Pancreas (tissue), 10 donors: ENCODE results near the gene CUL3. TPM values are rescaled to one million over a fixed set of nuclear protein-coding genes. Genes with fewer than 3 reads are reported as not detected.
A peak's percentile ranks its signal among the peaks of the same experiment; 100 is the strongest.
"Not testable (repeated sequence)": the region's sequence is repeated elsewhere in the genome, so short reads cannot be mapped to it uniquely, and the experiment has no call there.

Experiments
- ATAC-seq, 4 donors: fragments of 200-7000 bp; cut with Tn5 transposase; one replicate each; pipeline versions ENCODE4 v1.8.0 to v1.9.1; 2020; ENCODE audit warnings: mild to moderate bottlenecking in 4 of 4, moderate library complexity in 4 of 4
- DNase-seq, 6 donors: peaks; one replicate each; pipeline ENCODE4 v3.0.0-alpha.2; 2020
- FAIRE-seq: peaks from 2 replicates; lab custom pipeline; 2012; peaks lifted over from hg19 to GRCh38; lab: Jason Lieb, UNC
- H3K27ac ChIP-seq, 4 donors: fragments of 200-600 bp; sonication (generic); 1 replicate in 3 of 4; 2 replicates in 1 of 4; pipeline versions ENCODE4 v1.5.0 to v1.8.0; 2020
- H3K27me3 ChIP-seq, 4 donors: fragments of 200-600 bp; one replicate each; pipeline ENCODE4 v1.8.0; 2021
- H3K36me3 ChIP-seq, 3 donors: fragments of 200-600 bp; sonication (generic) in 1 of 3; one replicate each; pipeline versions ENCODE4 v1.5.0 to v1.8.0; 2020 to 2021
- H3K4me1 ChIP-seq, 3 donors: fragments of 200-600 bp; one replicate each; pipeline ENCODE4 v1.8.0; 2021
- H3K4me3 ChIP-seq, 4 donors: fragments of 200-600 bp; sonication (generic) in 2 of 4; one replicate each; pipeline versions ENCODE4 v1.5.0 to v1.8.0; 2020 to 2021
- H3K9me3 ChIP-seq, 4 donors: fragments of 200-600 bp; one replicate each; pipeline ENCODE4 v1.8.0; 2021
- CTCF ChIP-seq, 4 donors: fragments of 200-600 bp; sonication (generic) in 3 of 4; IDR thresholded peaks; one replicate each; pipeline versions ENCODE4 v1.5.0 to v1.8.0; 2021; ENCODE audit warnings: antibody characterized with exemption in 4 of 4
- WGBS, 2 donors: extraction: QIAGEN DNeasy Blood & Tissue Kit; methylation state at CpG; one replicate each; pipeline ENCODE4 v1.1.7; 2013; 5-methylcytosine and 5-hydroxymethylcytosine counted together
- intact Hi-C, 3 donors: fragments of 100-400 bp; cut with DNase I; formaldehyde crosslinking; loops; one replicate each; pipeline versions ENCODE4 v1.11.1 to v1.14.2; 2022
- polyA plus RNA-seq, 2 donors: library from polyadenylated mRNA; stranded (reverse); fragments of 200-250 nt; gene quantifications; one replicate each; pipeline ENCODE4 v1.2.3, GENCODE V29; 2013
- total RNA-seq, 6 donors: library from RNA; stranded (reverse); fragmentation: NEBNext Ultra II Directional in 4 of 6; extraction: Animal tissue kit (Norgen Biotek cat#: 25700) in 4 of 6; gene quantifications; one replicate each; pipeline versions ENCODE4 v1.2.1 to v1.2.4, GENCODE V29; 2021 to 2023
- donor health status: healthy with polysubstance abuse.
- donor health status: DM: no; HTN: no; CAD: no; lungs with moderate emphysema.
- donor health status: DM: no; HTN: no; CAD: no.
- donor health status: control.
- donor health status: control.
- donor health status: Bipolar disorder and iron deficiency.
- donor health status: DM: yes; HTN: yes; CAD: no.
- donor health status: DM: no; HTN: no; CAD: no.
- donor health status: DM: no; HTN: no; CAD: no.
- donor health status: DM: yes; HTN: yes; CAD: no.

CUL3 gene
- total and polyA plus RNA-seq, 8 donors = 32.2 to 49.5 (median 37.6) TPM

DNA sequence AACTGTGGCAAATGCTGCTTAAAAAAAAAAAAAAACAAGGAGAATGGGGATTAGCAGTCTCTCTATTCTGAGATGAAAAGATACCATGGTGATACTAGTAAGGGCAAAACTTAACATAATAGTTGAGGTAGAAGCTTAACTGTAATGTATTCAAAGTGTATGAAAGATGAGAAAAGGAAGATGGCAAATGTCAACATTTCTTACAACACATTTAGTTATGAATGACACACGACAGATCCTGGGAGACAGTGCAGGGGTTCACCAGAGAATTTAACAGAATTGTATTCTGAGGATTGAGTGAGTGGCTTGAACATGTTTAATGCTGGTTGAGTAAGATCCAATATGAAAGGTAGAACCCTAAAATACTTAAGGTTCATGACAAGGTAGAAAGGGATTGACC, 52.7 kb downstream of the CUL3 start:
- FAIRE-seq (no peak), DNase-seq (no peak), ATAC-seq (no peak)
- no peaks in the 10 kb centered on the region for H3K36me3 ChIP-seq
- H3K9me3 ChIP-seq = no peaks in the 10 kb centered on the region
- no peak for TF ChIP-seq CTCF (IDR thresholded peaks at IDR 0.05)
- WGBS, 2 donors = 100% methylated on average over 1 of the region's 1 CpG
- no peak overlapping the region for H3K27ac ChIP-seq
- peaks cover 0 to 4% (median 0%) of the 10 kb centered on the region in 3 donors for H3K4me1 ChIP-seq
- H3K4me3 ChIP-seq = no peak overlapping the region
- intact Hi-C loops = no loop called here
- no peaks in the 10 kb centered on the region for H3K27me3 ChIP-seq

GRCh38 chr2:224528171-224528570, 57.0 kb downstream of the CUL3 start:
- no peak for FAIRE-seq

GRCh38 chr2:224525774-224526173, 59.4 kb downstream of the CUL3 start:
- Histone ChIP-seq H3K27me3 (no peaks in the 10 kb centered on the region), H3K9me3 (no peaks in the 10 kb centered on the region), H3K36me3 (no peaks in the 10 kb centered on the region), H3K4me3 (no peak overlapping the region), H3K4me1 (peaks cover 4 to 16% (median 16%) of the 10 kb centered on the region in 3 donors), H3K27ac (no peak overlapping the region)
- ATAC-seq = no peak
- WGBS, 2 donors = 36 to 45% methylated on average over 1 of the region's 1 CpG
- no peak for TF ChIP-seq CTCF (IDR thresholded peaks at IDR 0.05)
- intact Hi-C loops = no loop called here
- FAIRE-seq = no peak
- DNase-seq = no peak

More at GRCh38 chr2:224528171-224528570, 57.0 kb downstream of the CUL3 start:
- H3K4me3 ChIP-seq = no peak overlapping the region
- H3K27ac ChIP-seq = no peak overlapping the region
- 60 to 92% methylated on average over 3 of the region's 3 CpGs for WGBS, 2 donors
- no peaks in the 10 kb centered on the region for H3K9me3 ChIP-seq
- no peak for DNase-seq
- peaks cover 4 to 16% (median 10%) of the 10 kb centered on the region in 3 donors for H3K4me1 ChIP-seq
- no peaks in the 10 kb centered on the region for H3K27me3 ChIP-seq
- intact Hi-C loops = no loop called here
- ATAC-seq = no peak
- H3K36me3 ChIP-seq = no peaks in the 10 kb centered on the region
- TF ChIP-seq CTCF (IDR thresholded peaks at IDR 0.05) = no peak

- no peak for DNase-seq
- Histone ChIP-seq H3K27me3 (no peaks in the 10 kb centered on the region), H3K9me3 (no peaks in the 10 kb centered on the region), H3K4me3 (no peak overlapping the region), H3K4me1 (peaks cover 4 to 22% (median 22%) of the 10 kb centered on the region in 3 donors), H3K36me3 (no peaks in the 10 kb centered on the region), H3K27ac (no peak overlapping the region)
- no peak for TF ChIP-seq CTCF (IDR thresholded peaks at IDR 0.05)
- FAIRE-seq = no peak
- ATAC-seq = no peak
- intact Hi-C loops = no loop called here
- WGBS, 2 donors = 87 to 90% methylated on average over 2 of the region's 2 CpGs
Measured at GRCh38 chr2:224524657-224525056, 60.5 kb downstream of the CUL3 start.

- H3K4me3 ChIP-seq = no peak overlapping the region
- WGBS, 2 donors = 91 to 92% methylated on average over 6 of the region's 6 CpGs
- H3K9me3 ChIP-seq = no peaks in the 10 kb centered on the region
- FAIRE-seq (no peak), ATAC-seq (peak in 2 of 4 donors; percentile 13 to 41), DNase-seq (no peak)
- intact Hi-C loops = no loop called here
- TF ChIP-seq CTCF (IDR thresholded peaks at IDR 0.05) = no peak
- no peak overlapping the region for H3K27ac ChIP-seq
- H3K36me3 ChIP-seq = no peaks in the 10 kb centered on the region
- no peaks in the 10 kb centered on the region for H3K27me3 ChIP-seq
- peaks cover 4 to 22% (median 22%) of the 10 kb centered on the region in 3 donors for H3K4me1 ChIP-seq
Measured at GRCh38 chr2:224523626-224524577, 61.3 kb downstream of the CUL3 start.

GRCh38 chr2:224522483-224522882, 62.7 kb downstream of the CUL3 start:
- intact Hi-C loops, FAIRE-seq, H3K9me3 ChIP-seq, H3K27me3 ChIP-seq, DNase-seq, ATAC-seq, H3K36me3 ChIP-seq, H3K27ac ChIP-seq, H3K4me3 ChIP-seq: not testable (repeated sequence)
- WGBS, 2 donors = 98% methylated on average over 10 of the region's 10 CpGs
- peaks cover 4 to 22% (median 22%) of the 10 kb centered on the region in 3 donors for H3K4me1 ChIP-seq
